HAP-1 (cell line): Measurements from ENCODE around the gene ANAPC2.

Source experiments
- DNase-seq, 2 experiments: peaks; one replicate each; pipeline ENCODE4 v3.0.0-alpha.2; 2016 to 2020; ENCODE audit warnings: low spot score in 2 of 2
- H3K27me3 ChIP-seq: fragments of 250-450 bp; sonication (Bioruptor Pico); 2 replicates; pipeline ENCODE4 v1.5.1; 2020; ENCODE audit warnings: low read depth, mild to moderate bottlenecking, moderate library complexity
- H3K36me3 ChIP-seq: fragments of 250-450 bp; sonication (Bioruptor Pico); replicated peaks from 2 replicates; pipeline ENCODE4 v1.5.1; 2020; ENCODE audit warnings: mild to moderate bottlenecking
- H3K4me1 ChIP-seq: fragments of 250-450 bp; sonication (Bioruptor Pico); 2 replicates; pipeline ENCODE4 v1.5.1; 2020; ENCODE audit warnings: mild to moderate bottlenecking
- H3K4me3 ChIP-seq: fragments of 250-450 bp; sonication (Bioruptor Pico); 2 replicates; pipeline ENCODE4 v1.5.1; 2020; ENCODE audit warnings: mild to moderate bottlenecking, moderate library complexity
- H3K9me3 ChIP-seq: fragments of 250-450 bp; sonication (Bioruptor Pico); 2 replicates; pipeline ENCODE4 v1.5.1; 2020; ENCODE audit warnings: mild to moderate bottlenecking, moderate library complexity
- in situ Hi-C: fragments of 300-500 bp; cut with MboI; formaldehyde crosslinking; loops from 3 replicates; pipeline ENCODE4 v1.14.3; 2020; ENCODE audit warnings: low sequenced_read_pairs, inconsistent platforms, mixed read lengths

Gene ANAPC2

GRCh38 chr9:137230705-137231371 is 42.5 kb upstream of the ANAPC2 start, which contains the start of gene SLC34A3:
TSS of gene SLC34A3 (plus strand) at chr9:137230901. CDS start at chr9:137231703, 802 bp downstream.
- Histone ChIP-seq H3K9me3 (no peaks in the 10 kb centered on the region), H3K36me3 (no peaks in the 10 kb centered on the region), H3K4me1 (no peaks in the 10 kb centered on the region), H3K27me3 (no peaks in the 10 kb centered on the region), H3K4me3 (no peak within 1 kb of the TSS)
- in situ Hi-C loops = loop anchor here (25.0 kb wide), 1 partner anchor 444 kb away; the partner anchor contains the start of genes CCDC183 and TMEM141
- no peak for DNase-seq

DNA sequence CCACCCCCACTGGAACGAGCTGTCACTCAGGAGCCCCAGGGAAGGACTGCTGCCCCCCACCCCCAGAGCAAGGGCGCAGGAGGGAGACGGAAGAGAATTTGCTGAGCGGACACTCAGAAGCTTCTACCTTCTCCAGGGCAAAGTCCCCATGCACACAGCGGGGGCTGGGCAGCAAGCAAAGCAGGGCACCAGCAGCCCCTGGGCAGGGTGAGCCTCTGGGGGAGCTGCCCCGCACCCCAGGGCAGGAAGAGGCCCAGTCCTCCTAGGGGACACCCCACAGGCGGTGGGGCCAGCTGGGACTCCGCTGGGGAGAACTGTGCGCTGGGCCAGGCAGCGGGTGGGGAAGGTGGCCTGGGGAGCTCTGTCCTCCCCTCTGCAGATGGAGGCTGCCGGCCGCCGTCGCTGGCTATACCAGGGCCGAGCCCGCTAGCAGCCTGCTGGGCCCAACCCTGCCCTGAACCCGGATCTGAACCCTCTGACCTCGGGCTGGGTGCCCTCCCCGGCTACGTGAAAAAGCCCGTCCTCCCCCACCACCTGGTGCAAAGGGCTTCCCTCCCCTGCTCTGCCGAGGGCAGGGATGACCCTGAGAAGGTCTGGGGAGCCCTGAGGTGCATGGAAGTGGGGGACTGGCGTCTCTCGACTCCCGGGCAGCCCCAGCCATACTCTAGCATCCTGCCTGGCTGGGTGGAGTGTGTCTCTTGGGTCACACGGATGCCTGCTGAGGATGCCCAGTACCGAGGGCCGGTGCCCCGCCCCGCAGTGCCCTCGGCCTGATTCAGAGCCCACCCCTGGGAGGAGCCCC is 41.7 kb upstream of the ANAPC2 start:
- H3K4me1 ChIP-seq = no peaks in the 10 kb centered on the region
- no peaks in the 10 kb centered on the region for H3K27me3 ChIP-seq
- DNase-seq = no peak
- in situ Hi-C loops = loop anchor here (5.0 to 25.0 kb wide), 2 partner anchors 108 to 443 kb away; partner anchors contain the start of genes CCDC183 and TMEM141
- H3K4me3 ChIP-seq = no peak overlapping the region
- no peaks in the 10 kb centered on the region for H3K36me3 ChIP-seq
- H3K9me3 ChIP-seq = no peaks in the 10 kb centered on the region

DNA sequence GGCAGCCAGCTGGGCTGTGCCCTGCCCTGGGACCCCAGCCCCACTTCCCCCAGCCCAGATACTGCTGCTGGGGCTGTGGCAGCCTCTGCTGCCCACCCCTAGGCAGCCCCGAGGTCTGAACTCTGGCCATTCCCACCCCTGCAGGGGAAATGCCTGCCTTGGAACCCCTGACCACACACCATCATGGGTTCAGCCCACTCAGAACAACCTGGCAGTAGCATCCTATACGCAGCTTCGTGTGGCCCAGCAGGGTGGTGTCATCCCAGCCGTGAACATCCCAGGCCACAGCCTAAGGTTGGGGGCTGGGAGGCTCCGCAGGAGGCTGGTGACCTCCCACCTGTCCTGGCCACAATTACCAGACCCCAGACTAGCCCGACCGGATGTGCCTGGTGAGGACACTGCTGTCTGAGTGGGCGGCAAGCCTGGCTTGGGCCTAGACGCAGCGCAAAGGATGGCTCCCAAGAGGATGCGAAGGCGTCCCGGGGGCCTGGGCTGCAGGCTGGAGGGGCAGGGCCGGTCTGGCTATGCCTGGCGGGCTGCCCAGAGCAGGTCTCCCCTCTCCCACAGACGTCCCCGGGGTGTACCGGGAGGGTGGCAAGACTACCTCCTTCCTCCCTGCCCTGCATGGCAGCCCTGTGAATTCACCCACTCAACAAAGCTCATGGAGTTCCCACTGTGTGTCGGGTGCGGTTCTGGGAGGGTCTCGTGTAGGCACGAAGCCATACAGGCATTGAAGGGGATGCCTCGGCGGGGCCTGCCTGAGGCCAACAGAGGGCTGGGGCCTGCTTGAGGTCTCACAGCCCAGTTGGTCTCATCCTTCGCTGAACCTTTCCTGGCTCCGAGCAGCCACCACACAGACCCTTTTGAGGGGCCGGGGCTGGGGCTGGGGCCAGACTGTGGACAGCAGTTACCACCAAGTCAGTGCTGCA is 40.9 kb upstream of the ANAPC2 start:
- Histone ChIP-seq H3K27me3 (no peaks in the 10 kb centered on the region), H3K9me3 (no peaks in the 10 kb centered on the region), H3K36me3 (no peaks in the 10 kb centered on the region), H3K4me3 (no peak overlapping the region), H3K4me1 (no peaks in the 10 kb centered on the region; the same call in 1 of the 2 replicates)
- in situ Hi-C loops = loop anchor here (5.0 to 25.0 kb wide), 2 partner anchors 107 to 442 kb away; partner anchors contain the start of genes CCDC183 and TMEM141
- no peak for DNase-seq

DNA sequence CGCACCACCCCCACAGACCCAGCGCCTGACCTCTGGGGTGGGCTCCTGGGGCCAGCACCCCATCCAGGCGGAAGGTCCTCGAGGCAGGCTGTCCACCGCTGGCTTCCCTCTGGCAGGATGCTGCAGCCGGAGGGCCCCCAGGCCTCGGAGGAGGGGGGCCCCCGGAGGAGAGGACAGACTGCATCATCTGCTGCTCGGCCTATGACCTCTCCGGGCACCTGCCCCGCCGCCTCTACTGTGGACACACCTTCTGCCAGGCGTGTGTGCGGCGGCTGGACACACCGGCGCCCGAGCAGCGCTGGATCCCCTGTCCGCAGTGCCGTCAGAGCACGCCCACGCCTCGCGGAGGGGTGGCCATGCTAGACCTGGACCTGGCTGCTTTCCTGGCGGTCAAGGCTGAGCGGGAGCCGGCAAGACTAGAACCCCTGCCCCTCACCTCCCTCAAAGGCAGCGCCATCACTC is 40.2 kb upstream of the ANAPC2 start:
- DNase-seq = no peak
- Histone ChIP-seq H3K36me3 (no peaks in the 10 kb centered on the region), H3K9me3 (no peaks in the 10 kb centered on the region), H3K4me3 (no peak overlapping the region), H3K4me1 (peaks cover 5% of the 10 kb centered on the region; the same call in 1 of the 2 replicates), H3K27me3 (no peaks in the 10 kb centered on the region)
- in situ Hi-C loops = loop anchor here (5.0 to 25.0 kb wide), 2 partner anchors 106 to 441 kb away; partner anchors contain the start of genes CCDC183 and TMEM141

GRCh38 chr9:137227853-137228505 is 39.6 kb upstream of the ANAPC2 start:
- Histone ChIP-seq H3K9me3 (no peaks in the 10 kb centered on the region), H3K27me3 (no peaks in the 10 kb centered on the region), H3K4me1 (peaks cover 6% of the 10 kb centered on the region), H3K4me3 (no peak overlapping the region), H3K36me3 (no peaks in the 10 kb centered on the region)
- in situ Hi-C loops = loop anchor here (5.0 to 25.0 kb wide), 2 partner anchors 106 to 441 kb away; partner anchors contain the start of genes CCDC183 and TMEM141
- DNase-seq = no peak

DNA sequence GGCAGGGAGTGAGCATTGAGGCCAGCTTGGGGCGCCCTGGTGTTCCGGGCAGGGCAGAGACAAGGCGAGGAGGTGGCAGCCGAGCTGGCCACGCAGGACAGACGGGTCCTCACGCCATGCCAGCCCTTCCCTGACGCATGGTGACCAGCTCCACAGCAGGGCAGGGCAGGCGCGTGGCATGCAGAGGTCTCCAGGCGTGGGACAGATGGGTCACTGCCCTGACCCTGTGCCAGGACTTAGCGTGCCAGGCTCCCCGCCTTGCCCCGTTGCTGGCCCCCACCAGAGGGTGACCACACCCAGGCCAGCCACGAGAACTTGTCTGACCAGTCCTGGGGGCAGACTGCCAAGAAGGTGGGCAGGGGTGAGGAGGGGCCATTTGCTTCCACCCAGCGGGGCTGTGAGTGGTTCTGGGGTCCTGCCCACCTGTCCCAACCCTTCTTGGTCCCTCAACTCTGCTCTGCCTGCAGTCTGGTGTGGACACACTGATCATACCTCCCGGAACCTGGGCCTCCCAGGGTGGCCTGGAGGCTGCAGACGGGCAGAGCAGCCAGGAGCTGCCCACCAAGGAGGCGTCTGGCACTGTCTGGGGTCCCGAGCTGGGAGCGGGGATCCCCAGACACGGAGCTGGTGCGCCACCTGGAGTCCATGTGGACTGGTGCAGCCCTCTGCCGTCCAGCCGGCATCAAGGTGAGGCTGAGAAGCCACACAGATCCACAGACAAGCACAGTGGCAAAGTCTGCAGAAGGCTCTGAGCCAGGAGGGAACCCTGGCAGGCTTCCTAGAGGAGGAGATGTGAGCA is 38.9 kb upstream of the ANAPC2 start, which contains the start of gene RNF224:
TSS of gene RNF224 (plus strand) at position 449 of the 799 bp plus-strand sequence. CDS start 834 bp downstream, outside the sequence.
- peak; percentile 65 to 90 for DNase-seq
- no peaks in the 10 kb centered on the region for H3K36me3 ChIP-seq
- peaks cover 11% of the 10 kb centered on the region for H3K4me1 ChIP-seq
- in situ Hi-C loops = loop anchor here (5.0 to 25.0 kb wide), 2 partner anchors 105 to 440 kb away; partner anchors contain the start of genes CCDC183 and TMEM141
- no peaks in the 10 kb centered on the region for H3K27me3 ChIP-seq
- H3K4me3 ChIP-seq = no peak within 1 kb of the TSS
- H3K9me3 ChIP-seq = no peaks in the 10 kb centered on the region

- H3K36me3 ChIP-seq = no peaks in the 10 kb centered on the region
- no peak for DNase-seq
- H3K9me3 ChIP-seq = no peaks in the 10 kb centered on the region
- peaks cover 11% of the 10 kb centered on the region for H3K4me1 ChIP-seq
- H3K27me3 ChIP-seq = no peaks in the 10 kb centered on the region
- no peak overlapping the region for H3K4me3 ChIP-seq
- in situ Hi-C loops = loop anchor here (5.0 to 25.0 kb wide), 2 partner anchors 104 to 439 kb away; partner anchors contain the start of genes CCDC183 and TMEM141
These were observed 38.1 kb upstream of the ANAPC2 start for GRCh38 chr9:137226338-137227053.

DNA sequence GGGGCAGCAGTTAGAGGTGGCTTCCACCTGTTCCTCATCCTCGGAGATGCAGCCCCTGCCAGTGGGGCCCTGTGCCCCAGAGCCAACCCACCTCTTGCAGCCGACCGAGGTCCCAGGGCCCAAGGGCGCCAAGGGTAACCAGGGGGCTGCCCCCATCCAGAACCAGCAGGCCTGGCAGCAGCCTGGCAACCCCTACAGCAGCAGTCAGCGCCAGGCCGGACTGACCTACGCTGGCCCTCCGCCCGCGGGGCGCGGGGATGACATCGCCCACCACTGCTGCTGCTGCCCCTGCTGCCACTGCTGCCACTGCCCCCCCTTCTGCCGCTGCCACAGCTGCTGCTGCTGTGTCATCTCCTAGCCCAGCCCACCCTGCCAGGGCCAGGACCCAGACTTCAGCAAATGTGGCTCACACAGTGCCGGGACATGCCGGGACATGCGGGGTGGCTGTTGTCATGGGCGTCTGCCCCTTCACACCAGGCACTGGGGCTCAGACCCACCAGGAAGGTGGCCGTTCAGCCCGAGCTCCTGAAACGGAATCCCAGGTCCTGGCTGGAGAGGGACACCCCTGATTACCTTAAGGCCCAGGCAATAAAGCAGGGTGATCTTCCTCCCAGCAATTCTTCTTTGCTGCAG is 37.5 kb upstream of the ANAPC2 start:
- in situ Hi-C loops = loop anchor here (5.0 to 25.0 kb wide), 2 partner anchors 104 to 439 kb away; partner anchors contain the start of genes CCDC183 and TMEM141

GRCh38 chr9:137224830-137225694 is 36.7 kb upstream of the ANAPC2 start, which contains the start of gene CYSRT1:
TSS of gene CYSRT1 (plus strand) at chr9:137225174. CDS start at chr9:137225622, 448 bp downstream.
- H3K9me3 ChIP-seq = no peaks in the 10 kb centered on the region
- in situ Hi-C loops = loop anchor here (5.0 to 25.0 kb wide), 2 partner anchors 103 to 438 kb away; partner anchors contain the start of genes CCDC183 and TMEM141
- no peak for DNase-seq
- no peaks in the 10 kb centered on the region for H3K27me3 ChIP-seq
- H3K4me3 ChIP-seq = peak within 1 kb of the TSS; percentile 84
- peaks cover 11% of the 10 kb centered on the region for H3K4me1 ChIP-seq
- H3K36me3 ChIP-seq = no peaks in the 10 kb centered on the region

More for the DNA sequence above, 37.5 kb upstream of the ANAPC2 start:
- DNase-seq = no peak
- H3K4me1 ChIP-seq = peaks cover 11% of the 10 kb centered on the region
- H3K27me3 ChIP-seq = no peaks in the 10 kb centered on the region
- H3K36me3 ChIP-seq = no peaks in the 10 kb centered on the region
- no peak overlapping the region for H3K4me3 ChIP-seq
- H3K9me3 ChIP-seq = no peaks in the 10 kb centered on the region
